H9 (cell line): ENCODE results near the gene HS3ST6. TPM values are rescaled to one million over a fixed set of nuclear protein-coding genes. Genes with fewer than 3 reads are reported as not detected.
"Not testable (repeated sequence)": the region's sequence is repeated elsewhere in the genome, so short reads cannot be mapped to it uniquely, and the experiment has no call there.

ENCODE experiments used
- DNase-seq: peaks from one replicate; pipeline ENCODE4 v3.0.0-alpha.2; 2017
- H2AFZ ChIP-seq: one replicate; pipeline ENCODE4 v1.6.1; 2013; ENCODE audit warnings: mild to moderate bottlenecking, low read length, control low read depth, moderate library complexity
- H2AK5ac ChIP-seq: 2 replicates; pipeline ENCODE4 v1.6.1; 2013; ENCODE audit warnings: low read length, control low read depth, mixed read lengths; ENCODE audit not compliant: insufficient read length
- H2BK120ac ChIP-seq: one replicate; pipeline ENCODE4 v1.6.1; 2013; ENCODE audit warnings: low read depth, mild to moderate bottlenecking, low read length, control low read depth, inconsistent platforms; ENCODE audit not compliant: poor library complexity, severe bottlenecking
- H2BK12ac ChIP-seq: 2 replicates; pipeline ENCODE4 v1.6.1; 2013; ENCODE audit warnings: low read length, control low read depth, mixed read lengths, low read depth; ENCODE audit not compliant: insufficient read length
- H2BK15ac ChIP-seq: 2 replicates; pipeline ENCODE4 v1.6.1; 2013; ENCODE audit warnings: low read depth, low read length, control low read depth
- H2BK20ac ChIP-seq: one replicate; pipeline ENCODE4 v1.6.1; 2013; ENCODE audit warnings: low read depth, mild to moderate bottlenecking, low read length, control low read depth, inconsistent platforms; ENCODE audit not compliant: poor library complexity, severe bottlenecking
- H2BK5ac ChIP-seq: 2 replicates; pipeline ENCODE4 v1.6.1; 2013; ENCODE audit warnings: low read length, control low read depth, mixed read lengths; ENCODE audit not compliant: insufficient read length
- H3K14ac ChIP-seq: 2 replicates; pipeline ENCODE4 v1.6.1; 2013; ENCODE audit warnings: low read length, control low read depth; ENCODE audit not compliant: insufficient read depth
- H3K18ac ChIP-seq: 2 replicates; pipeline ENCODE4 v1.6.1; 2013; ENCODE audit warnings: low read depth, mild to moderate bottlenecking, mixed read lengths, low read length, control low read depth; ENCODE audit not compliant: insufficient read length
- H3K23ac ChIP-seq: 2 replicates; pipeline ENCODE4 v1.6.1; 2013; ENCODE audit warnings: low read length, control low read depth, mixed read lengths, low read depth; ENCODE audit not compliant: insufficient read length
- H3K23me2 ChIP-seq: 2 replicates; pipeline ENCODE4 v1.6.1; 2013; ENCODE audit warnings: low read depth, mild to moderate bottlenecking, mixed read lengths, low read length, control low read depth; ENCODE audit not compliant: insufficient read length, poor library complexity, severe bottlenecking
- H3K27ac ChIP-seq: 2 replicates; pipeline ENCODE4 v1.5.1; 2013; ENCODE audit warnings: low read length, control low read depth, mixed read lengths, low read depth; ENCODE audit not compliant: insufficient read length
- H3K27me3 ChIP-seq: 2 replicates; pipeline ENCODE4 v1.6.1; 2013; ENCODE audit warnings: low read length, control low read depth, inconsistent platforms; ENCODE audit not compliant: insufficient read depth
- H3K4ac ChIP-seq: 2 replicates; pipeline ENCODE4 v1.6.1; 2013; ENCODE audit warnings: low read depth, mild to moderate bottlenecking, control low read depth, inconsistent platforms, low read length, moderate library complexity
- H3K4me1 ChIP-seq: 2 replicates; pipeline ENCODE4 v1.6.1; 2013; ENCODE audit warnings: low read length, control low read depth, inconsistent platforms; ENCODE audit not compliant: insufficient read depth
- H3K4me2 ChIP-seq: 2 replicates; pipeline ENCODE4 v1.6.1; 2013; ENCODE audit warnings: low read length, control low read depth, mixed read lengths; ENCODE audit not compliant: insufficient read length, insufficient read depth
- H3K56ac ChIP-seq: 2 replicates; pipeline ENCODE4 v1.6.1; 2013; ENCODE audit warnings: low read depth, mild to moderate bottlenecking, mixed read lengths, low read length, control low read depth; ENCODE audit not compliant: insufficient read length
- H3K79me1 ChIP-seq: 2 replicates; pipeline ENCODE4 v1.6.1; 2013; ENCODE audit warnings: low read depth, mild to moderate bottlenecking, moderate library complexity, low read length, control low read depth, inconsistent platforms; ENCODE audit not compliant: insufficient read depth, poor library complexity, severe bottlenecking
- H3K79me2 ChIP-seq: 2 replicates; pipeline ENCODE4 v1.6.1; 2013; ENCODE audit warnings: low read length, control low read depth, inconsistent platforms; ENCODE audit not compliant: insufficient read depth
- H3K9ac ChIP-seq: 2 replicates; pipeline ENCODE4 v1.6.1; 2013; ENCODE audit warnings: low read length, control low read depth, mixed read lengths; ENCODE audit not compliant: insufficient read length; ENCODE audit errors: extremely low read depth
- H3K9me3 ChIP-seq: one replicate; pipeline ENCODE4 v1.6.1; 2013; ENCODE audit warnings: low read depth, low read length, inconsistent platforms; ENCODE audit not compliant: control insufficient read depth
- H3T11ph ChIP-seq: one replicate; pipeline ENCODE4 v1.6.1; 2013; ENCODE audit warnings: mild to moderate bottlenecking, low read length, control low read depth, inconsistent platforms
- H4K20me1 ChIP-seq: one replicate; pipeline ENCODE4 v1.6.1; 2013; ENCODE audit not compliant: control insufficient read depth, insufficient read length, insufficient read depth
- H4K5ac ChIP-seq: 2 replicates; pipeline ENCODE4 v1.6.1; 2013; ENCODE audit warnings: low read depth, mild to moderate bottlenecking, mixed read lengths, low read length, control low read depth; ENCODE audit not compliant: insufficient read length
- H4K8ac ChIP-seq: replicated peaks from 2 replicates; pipeline ENCODE4 v1.6.1; 2013; ENCODE audit warnings: low read length, control low read depth, mixed read lengths, low read depth; ENCODE audit not compliant: insufficient read length
- H4K91ac ChIP-seq: 2 replicates; pipeline ENCODE4 v1.6.1; 2013; ENCODE audit warnings: low read depth, mild to moderate bottlenecking, moderate library complexity, mixed read lengths, low read length, control low read depth; ENCODE audit not compliant: insufficient read length
- H3K27ac Mint-ChIP-seq, 3 experiments: 2 replicates in 2 of 3; 3 replicates in 1 of 3; pipeline ENCODE4 v1.8.0; 2020 to 2021; ENCODE audit warnings: mixed read lengths in 3 of 3, mild to moderate bottlenecking in 1 of 3, moderate library complexity in 1 of 3
- H3K27me3 Mint-ChIP-seq: 2 replicates; pipeline ENCODE4 v1.8.0; 2021; ENCODE audit warnings: low read depth, mild to moderate bottlenecking, moderate library complexity, mixed read lengths
- H3K36me3 Mint-ChIP-seq, 3 experiments: 2 replicates in 2 of 3; 3 replicates in 1 of 3; pipeline ENCODE4 v1.8.0; 2020 to 2021; ENCODE audit warnings: low read depth in 3 of 3, mixed read lengths in 3 of 3; ENCODE audit not compliant: insufficient read depth in 1 of 3
- H3K4me1 Mint-ChIP-seq, 2 experiments: 2 replicates each; pipeline ENCODE4 v1.8.0; 2020; ENCODE audit warnings: mixed read lengths in 2 of 2
- H3K4me3 Mint-ChIP-seq, 2 experiments: 2 replicates in 1 of 2; 3 replicates in 1 of 2; pipeline ENCODE4 v1.8.0; 2020 to 2021; ENCODE audit warnings: mild to moderate bottlenecking in 2 of 2, mixed read lengths in 2 of 2, moderate library complexity in 1 of 2
- H3K9me3 Mint-ChIP-seq, 2 experiments: 2 replicates in 1 of 2; 3 replicates in 1 of 2; pipeline ENCODE4 v1.8.0; 2020; ENCODE audit warnings: mild to moderate bottlenecking in 2 of 2, mixed read lengths in 2 of 2, moderate library complexity in 1 of 2
- WGBS: extraction: QIAGEN DNeasy Blood & Tissue Kit; methylation state at CpG from one replicate; pipeline ENCODE4 v1.1.7; 2013; ENCODE audit warnings: missing lambda C conversion rate, low lambda C conversion rate, mixed read lengths; ENCODE audit not compliant: insufficient read length; ENCODE audit errors: extremely low coverage; 5-methylcytosine and 5-hydroxymethylcytosine counted together
- total RNA-seq: library from RNA; stranded (reverse); gene quantifications from 2 replicates; pipeline ENCODE4 v1.2.1, GENCODE V29; 2021
- TF ChIP-seq, protein P1 (sequence below): fragments of 200-600 bp; sonication (generic); conservative IDR thresholded peaks from 3 replicates; pipeline ENCODE4 v1.8.0; 2021; ENCODE audit warnings: antibody characterized with exemption, mild to moderate bottlenecking

HS3ST6 gene
- total RNA-seq, 1 experiment from 2014 or later: not detected

DNA sequence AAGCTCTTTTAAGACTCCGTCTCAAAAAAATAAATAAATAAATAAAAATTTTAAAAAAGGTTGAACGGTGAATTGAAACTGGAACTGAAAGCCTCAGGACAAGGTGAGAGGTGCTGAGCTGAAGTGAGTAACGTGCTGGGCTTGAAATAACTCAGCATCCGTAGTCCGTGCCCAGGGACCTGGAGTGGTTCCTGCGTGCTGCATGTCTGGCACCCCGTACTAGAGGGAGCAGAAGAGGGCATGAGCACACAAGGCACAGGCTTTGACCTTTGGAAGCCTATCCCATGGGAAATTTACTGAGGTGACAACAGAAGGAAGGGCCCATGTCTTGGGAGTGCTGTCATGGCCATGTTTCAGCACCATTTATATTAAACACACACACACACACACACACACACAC, 41.7 kb downstream of the HS3ST6 start:
- Histone ChIP-seq H4K91ac (no peak overlapping the region), H2BK12ac (no peak overlapping the region), H3K56ac (no peak overlapping the region), H2BK15ac (no peak overlapping the region), H4K20me1 (no peaks in the 10 kb centered on the region), H3K4ac (no peak overlapping the region), H3K23ac (no peak overlapping the region), H2AK5ac (no peak overlapping the region), H4K5ac (no peak overlapping the region), H3K14ac (no peak overlapping the region), H2BK5ac (no peak overlapping the region), H3K79me2 (no peaks in the 10 kb centered on the region; the same call in 1 of the 2 replicates), H3K27ac (no peak overlapping the region), H2BK120ac (no peak overlapping the region), H3K4me2 (no peak overlapping the region), H2AFZ (no peak overlapping the region), H3K27me3 (no peaks in the 10 kb centered on the region; the same call in 1 of the 2 replicates), H3K9me3 (no peaks in the 10 kb centered on the region), H3K79me1 (no peaks in the 10 kb centered on the region), H3T11ph (no peak overlapping the region), H3K9ac (no peak overlapping the region), H3K23me2 (no peaks in the 10 kb centered on the region), H3K18ac (no peak overlapping the region), H2BK20ac (no peak overlapping the region), H4K8ac (no peak overlapping the region), H3K4me1 (no peaks in the 10 kb centered on the region)
- Mint-ChIP-seq H3K4me1 (peaks cover 2 to 8% of the 10 kb centered on the region in 2 experiments; a peak in 2 of 4 replicates), H3K9me3 (peaks cover 0 to 2% of the 10 kb centered on the region in 2 experiments; a peak in 1 of 5 replicates), H3K27ac (no peak overlapping the region), H3K4me3 (no peak overlapping the region), H3K36me3 (peaks cover 0 to 3% (median 0%) of the 10 kb centered on the region in 3 experiments; a peak in 1 of 7 replicates), H3K27me3 (peaks cover 57% of the 10 kb centered on the region)
- no peak for DNase-seq
- no CpG with 5 or more reads among the region's 7 CpGs for WGBS
- TF ChIP-seq, protein P1, sequence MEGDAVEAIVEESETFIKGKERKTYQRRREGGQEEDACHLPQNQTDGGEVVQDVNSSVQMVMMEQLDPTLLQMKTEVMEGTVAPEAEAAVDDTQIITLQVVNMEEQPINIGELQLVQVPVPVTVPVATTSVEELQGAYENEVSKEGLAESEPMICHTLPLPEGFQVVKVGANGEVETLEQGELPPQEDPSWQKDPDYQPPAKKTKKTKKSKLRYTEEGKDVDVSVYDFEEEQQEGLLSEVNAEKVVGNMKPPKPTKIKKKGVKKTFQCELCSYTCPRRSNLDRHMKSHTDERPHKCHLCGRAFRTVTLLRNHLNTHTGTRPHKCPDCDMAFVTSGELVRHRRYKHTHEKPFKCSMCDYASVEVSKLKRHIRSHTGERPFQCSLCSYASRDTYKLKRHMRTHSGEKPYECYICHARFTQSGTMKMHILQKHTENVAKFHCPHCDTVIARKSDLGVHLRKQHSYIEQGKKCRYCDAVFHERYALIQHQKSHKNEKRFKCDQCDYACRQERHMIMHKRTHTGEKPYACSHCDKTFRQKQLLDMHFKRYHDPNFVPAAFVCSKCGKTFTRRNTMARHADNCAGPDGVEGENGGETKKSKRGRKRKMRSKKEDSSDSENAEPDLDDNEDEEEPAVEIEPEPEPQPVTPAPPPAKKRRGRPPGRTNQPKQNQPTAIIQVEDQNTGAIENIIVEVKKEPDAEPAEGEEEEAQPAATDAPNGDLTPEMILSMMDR: no peak

DNA sequence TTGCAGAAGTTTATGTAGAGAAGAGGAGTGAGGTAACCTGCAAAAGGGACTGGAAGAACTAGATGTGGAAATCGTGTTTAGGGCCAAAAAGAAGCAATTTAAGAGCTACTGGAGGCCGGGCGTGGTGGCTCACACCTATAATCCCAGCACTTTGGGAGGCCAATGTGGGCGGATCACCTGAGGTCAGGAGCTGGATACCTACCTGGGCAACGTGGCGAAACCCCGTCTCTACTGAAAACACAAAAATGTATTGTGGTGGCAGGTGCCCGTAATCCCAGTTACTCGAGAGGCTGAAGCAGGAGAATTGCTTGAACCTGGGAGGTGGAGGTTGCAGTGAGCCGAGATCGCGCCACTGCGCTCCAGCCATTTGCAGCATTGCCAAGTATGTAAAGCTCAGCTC, 42.1 kb downstream of the HS3ST6 start:
- not testable (repeated sequence) for H3K9ac ChIP-seq, H3K79me2 ChIP-seq, H3K9me3 Mint-ChIP-seq, H4K8ac ChIP-seq, H2AK5ac ChIP-seq, H4K91ac ChIP-seq, H4K20me1 ChIP-seq, H3K79me1 ChIP-seq, H3K9me3 ChIP-seq, H4K5ac ChIP-seq, H2AFZ ChIP-seq, H3K4me1 Mint-ChIP-seq, H3K27me3 ChIP-seq, H3K23me2 ChIP-seq, DNase-seq, H2BK20ac ChIP-seq, H2BK120ac ChIP-seq, H3K27ac ChIP-seq, H3K4ac ChIP-seq, H3K4me1 ChIP-seq, H2BK5ac ChIP-seq, H3T11ph ChIP-seq, H3K14ac ChIP-seq, H3K23ac ChIP-seq, H3K36me3 Mint-ChIP-seq, H3K18ac ChIP-seq, H3K4me2 ChIP-seq, H3K56ac ChIP-seq, H3K4me3 Mint-ChIP-seq, H2BK12ac ChIP-seq, H3K27ac Mint-ChIP-seq
- peaks cover 57% of the 10 kb centered on the region for H3K27me3 Mint-ChIP-seq
- no CpG with 5 or more reads among the region's 13 CpGs for WGBS
- H2BK15ac ChIP-seq: 0 out of 2 replicates have a peak overlapping the region, but pooled peaks have one; percentile 48
